HepG2 (cell line): ENCODE results near the gene ANTXR1. TPM values are rescaled to one million over a fixed set of nuclear protein-coding genes. Genes with fewer than 3 reads are reported as not detected.

Experiments used
- ASH2L ChIP-seq: fragments of 300-600, 200-600 bp; sonication (generic); IDR thresholded peaks from 2 replicates; pipeline ENCODE4 v1.7.0; 2017; ENCODE audit warnings: low read depth, mild to moderate bottlenecking, moderate library complexity, mixed read lengths, low read length; ENCODE audit not compliant: insufficient read length
- ATF7-NPFF ChIP-seq: sonication (generic); formaldehyde crosslinking; IDR thresholded peaks from 2 replicates; pipeline ENCODE4 v1.8.1; 2023; ENCODE audit warnings: mild to moderate bottlenecking, low read depth, missing genetic modification reagents, moderate library complexity
- ELF4 ChIP-seq: sonication (generic); formaldehyde crosslinking; IDR thresholded peaks from 2 replicates; pipeline ENCODE4 v1.5.0; 2020; ENCODE audit warnings: missing genetic modification reagents, mild to moderate bottlenecking, moderate library complexity, borderline replicate concordance
- HDAC1 ChIP-seq: sonication (generic); formaldehyde crosslinking; IDR thresholded peaks from 2 replicates; pipeline ENCODE4 v1.5.1; 2020; ENCODE audit warnings: mild to moderate bottlenecking, missing genetic modification reagents
- HIVEP1 ChIP-seq: sonication (generic); formaldehyde crosslinking; IDR thresholded peaks from 2 replicates; pipeline ENCODE4 v1.4.0; 2020; ENCODE audit warnings: mild to moderate bottlenecking, missing genetic modification reagents
- ISX ChIP-seq: sonication (generic); formaldehyde crosslinking; conservative IDR thresholded peaks from 2 replicates; pipeline ENCODE4 v1.5.0; 2020; ENCODE audit warnings: missing genetic modification reagents
- MED1 ChIP-seq: sonication (generic); formaldehyde crosslinking; IDR thresholded peaks from 2 replicates; pipeline ENCODE4 v1.4.0; 2020; ENCODE audit warnings: missing genetic modification reagents
- MIER3 ChIP-seq: IDR thresholded peaks from 2 replicates; pipeline ENCODE4 v1.6.1; 2016; ENCODE audit warnings: missing compliant biosample characterization, borderline replicate concordance
- NFE2L1 ChIP-seq: sonication (generic); formaldehyde crosslinking; IDR thresholded peaks from 2 replicates; pipeline ENCODE4 v1.4.0; 2020; ENCODE audit warnings: missing genetic modification reagents, mild to moderate bottlenecking, borderline replicate concordance
- PAF1 ChIP-seq: IDR thresholded peaks from 2 replicates; pipeline ENCODE4 v1.6.1; 2016; ENCODE audit warnings: missing genetic modification reagents, missing compliant biosample characterization
- PHB2 ChIP-seq: fragments of 450-650 bp; IDR thresholded peaks from 2 replicates; pipeline ENCODE4 v1.6.1; 2018; ENCODE audit not compliant: partially characterized antibody
- PITX1 ChIP-seq: sonication (generic); formaldehyde crosslinking; IDR thresholded peaks from 2 replicates; pipeline ENCODE4 v1.5.1; 2020; ENCODE audit warnings: mild to moderate bottlenecking, missing genetic modification reagents
- SYNCRIP ChIP-seq: fragments of 200-400 bp; formaldehyde crosslinking; IDR thresholded peaks from 2 replicates; pipeline ENCODE4 v1.6.1; 2018; ENCODE audit warnings: mild to moderate bottlenecking, low read depth, low read length; ENCODE audit not compliant: insufficient read depth
- U2AF2 ChIP-seq: fragments of 200-400 bp; formaldehyde crosslinking; IDR thresholded peaks from 2 replicates; pipeline ENCODE4 v1.6.1; 2017; ENCODE audit warnings: low read depth, mild to moderate bottlenecking, low read length
- ZMYM4 ChIP-seq: sonication (generic); formaldehyde crosslinking; IDR thresholded peaks from 2 replicates; pipeline ENCODE4 v1.8.1; 2023; ENCODE audit warnings: mild to moderate bottlenecking, missing genetic modification reagents
- ZNF557 ChIP-seq: sonication (generic); formaldehyde crosslinking; IDR thresholded peaks from 2 replicates; pipeline ENCODE4 v1.4.0; 2020; ENCODE audit warnings: missing genetic modification reagents
- ZNF572 ChIP-seq: sonication (generic); formaldehyde crosslinking; IDR thresholded peaks from 2 replicates; pipeline ENCODE4 v1.5.1; 2020; ENCODE audit warnings: mild to moderate bottlenecking, missing genetic modification reagents
- ZNF790 ChIP-seq: sonication (generic); formaldehyde crosslinking; IDR thresholded peaks from 2 replicates; pipeline ENCODE4 v1.8.0; 2022; ENCODE audit warnings: missing genetic modification reagents, mild to moderate bottlenecking, borderline replicate concordance
- ZSCAN29 ChIP-seq: sonication (generic); formaldehyde crosslinking; conservative IDR thresholded peaks from 2 replicates; pipeline ENCODE4 v1.4.0; 2020; ENCODE audit warnings: mild to moderate bottlenecking, missing genetic modification reagents
- polyA plus RNA-seq, 8 experiments: library from polyadenylated mRNA; depleted of rRNA in 3 of 8; stranded (reverse) in 7 of 8; unstranded in 1 of 8; fragments of >200 nt; fragmentation: Illumina TruSeq in 4 of 8; extraction: Trizol in 4 of 8; gene quantifications; 2 replicates each; pipeline versions ENCODE4 v1.2.1 to v1.2.3, GENCODE V29; 2011 to 2016; ENCODE audit warnings: low read depth in 4 of 8, missing spikeins in 1 of 8, mixed read lengths in 1 of 8; ENCODE audit not compliant: insufficient read depth in 1 of 8
- total RNA-seq, 5 experiments: library from RNA; depleted of rRNA; stranded (reverse); fragments of >200 nt; fragmentation: Illumina TruSeq; extraction: Trizol; gene quantifications; 2 replicates each; pipeline ENCODE4 v1.2.3, GENCODE V29; 2016; ENCODE audit warnings: low read depth in 1 of 5
- TF ChIP-seq, protein P1 (sequence below): sonication (generic); formaldehyde crosslinking; IDR thresholded peaks from 2 replicates; pipeline ENCODE4 v1.9.0; 2021; ENCODE audit warnings: mild to moderate bottlenecking, missing genetic modification reagents
- TF ChIP-seq, protein P2 (sequence below): sonication (generic); formaldehyde crosslinking; IDR thresholded peaks from 2 replicates; pipeline ENCODE4 v1.4.0; 2020; ENCODE audit warnings: missing genetic modification reagents; ENCODE audit errors: not compliant biosample characterization
- TF ChIP-seq, protein P3 (sequence below): sonication (generic); formaldehyde crosslinking; IDR thresholded peaks from 2 replicates; pipeline ENCODE4 v1.5.0; 2020; ENCODE audit warnings: missing genetic modification reagents, mild to moderate bottlenecking, borderline replicate concordance

Gene ANTXR1
- total and polyA plus RNA-seq, 2 of the 13 experiments (the other 11 are each of a cell fraction or from before 2014, with no cell fraction given): 4.5 to 12.7 TPM

DNA sequence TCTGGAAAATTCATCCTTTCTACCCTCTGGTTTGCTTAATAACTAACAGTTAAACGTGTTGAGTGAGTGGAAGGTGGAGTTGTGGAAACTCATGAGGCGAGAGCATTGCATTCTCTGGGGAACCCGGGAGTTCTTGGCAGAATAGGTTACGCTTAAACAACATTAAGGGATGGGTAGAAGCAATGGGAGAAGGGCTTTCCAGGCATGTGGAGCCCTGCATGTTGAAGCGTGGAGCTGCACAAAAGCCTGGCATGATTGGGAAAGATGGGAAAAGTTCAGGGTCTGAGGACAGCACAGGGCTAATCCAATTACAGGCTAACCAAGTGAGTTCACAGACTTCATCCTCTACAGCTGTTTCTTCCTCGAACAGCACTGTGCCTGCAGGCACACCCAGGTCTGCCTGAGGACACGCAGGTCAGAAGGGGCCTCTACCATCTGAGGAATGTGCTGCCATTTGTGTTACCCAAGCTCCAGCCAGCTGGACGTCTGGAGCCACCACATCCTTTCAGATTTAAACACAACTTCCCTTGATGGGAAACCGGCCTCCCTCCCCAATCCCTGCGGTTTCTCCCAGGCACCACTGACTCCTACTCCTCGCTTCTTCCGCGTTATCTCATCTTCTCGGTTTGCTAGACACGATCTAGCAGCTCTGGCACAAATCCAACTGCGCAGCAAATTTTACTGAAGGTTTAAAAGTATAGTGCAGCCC is 164.2 kb downstream of the ANTXR1 start (continued):
- 0 out of 2 replicates have a peak, but pooled peaks have one; percentile 40 for TF ChIP-seq ZMYM4
- 0 out of 2 replicates have a peak, but pooled peaks have one; percentile 13 for TF ChIP-seq HIVEP1 (CRISPR knock-in tag)
- no peak for TF ChIP-seq PAF1 (CRISPR knock-in tag)
- no peak for TF ChIP-seq U2AF2
- no peak for TF ChIP-seq ISX (CRISPR knock-in tag)
- TF ChIP-seq PITX1 (CRISPR knock-in tag): peak; percentile 68; the same call in 1 of the 2 replicates
- TF ChIP-seq, protein P1, sequence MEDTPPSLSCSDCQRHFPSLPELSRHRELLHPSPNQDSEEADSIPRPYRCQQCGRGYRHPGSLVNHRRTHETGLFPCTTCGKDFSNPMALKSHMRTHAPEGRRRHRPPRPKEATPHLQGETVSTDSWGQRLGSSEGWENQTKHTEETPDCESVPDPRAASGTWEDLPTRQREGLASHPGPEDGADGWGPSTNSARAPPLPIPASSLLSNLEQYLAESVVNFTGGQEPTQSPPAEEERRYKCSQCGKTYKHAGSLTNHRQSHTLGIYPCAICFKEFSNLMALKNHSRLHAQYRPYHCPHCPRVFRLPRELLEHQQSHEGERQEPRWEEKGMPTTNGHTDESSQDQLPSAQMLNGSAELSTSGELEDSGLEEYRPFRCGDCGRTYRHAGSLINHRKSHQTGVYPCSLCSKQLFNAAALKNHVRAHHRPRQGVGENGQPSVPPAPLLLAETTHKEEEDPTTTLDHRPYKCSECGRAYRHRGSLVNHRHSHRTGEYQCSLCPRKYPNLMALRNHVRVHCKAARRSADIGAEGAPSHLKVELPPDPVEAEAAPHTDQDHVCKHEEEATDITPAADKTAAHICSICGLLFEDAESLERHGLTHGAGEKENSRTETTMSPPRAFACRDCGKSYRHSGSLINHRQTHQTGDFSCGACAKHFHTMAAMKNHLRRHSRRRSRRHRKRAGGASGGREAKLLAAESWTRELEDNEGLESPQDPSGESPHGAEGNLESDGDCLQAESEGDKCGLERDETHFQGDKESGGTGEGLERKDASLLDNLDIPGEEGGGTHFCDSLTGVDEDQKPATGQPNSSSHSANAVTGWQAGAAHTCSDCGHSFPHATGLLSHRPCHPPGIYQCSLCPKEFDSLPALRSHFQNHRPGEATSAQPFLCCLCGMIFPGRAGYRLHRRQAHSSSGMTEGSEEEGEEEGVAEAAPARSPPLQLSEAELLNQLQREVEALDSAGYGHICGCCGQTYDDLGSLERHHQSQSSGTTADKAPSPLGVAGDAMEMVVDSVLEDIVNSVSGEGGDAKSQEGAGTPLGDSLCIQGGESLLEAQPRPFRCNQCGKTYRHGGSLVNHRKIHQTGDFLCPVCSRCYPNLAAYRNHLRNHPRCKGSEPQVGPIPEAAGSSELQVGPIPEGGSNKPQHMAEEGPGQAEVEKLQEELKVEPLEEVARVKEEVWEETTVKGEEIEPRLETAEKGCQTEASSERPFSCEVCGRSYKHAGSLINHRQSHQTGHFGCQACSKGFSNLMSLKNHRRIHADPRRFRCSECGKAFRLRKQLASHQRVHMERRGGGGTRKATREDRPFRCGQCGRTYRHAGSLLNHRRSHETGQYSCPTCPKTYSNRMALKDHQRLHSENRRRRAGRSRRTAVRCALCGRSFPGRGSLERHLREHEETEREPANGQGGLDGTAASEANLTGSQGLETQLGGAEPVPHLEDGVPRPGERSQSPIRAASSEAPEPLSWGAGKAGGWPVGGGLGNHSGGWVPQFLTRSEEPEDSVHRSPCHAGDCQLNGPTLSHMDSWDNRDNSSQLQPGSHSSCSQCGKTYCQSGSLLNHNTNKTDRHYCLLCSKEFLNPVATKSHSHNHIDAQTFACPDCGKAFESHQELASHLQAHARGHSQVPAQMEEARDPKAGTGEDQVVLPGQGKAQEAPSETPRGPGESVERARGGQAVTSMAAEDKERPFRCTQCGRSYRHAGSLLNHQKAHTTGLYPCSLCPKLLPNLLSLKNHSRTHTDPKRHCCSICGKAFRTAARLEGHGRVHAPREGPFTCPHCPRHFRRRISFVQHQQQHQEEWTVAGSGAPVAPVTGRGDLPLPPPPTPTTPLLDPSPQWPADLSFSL (CRISPR knock-in tag): no peak
- no peak for TF ChIP-seq ZNF572 (CRISPR knock-in tag)
- peak; percentile 82 for TF ChIP-seq MED1 (CRISPR knock-in tag)
- TF ChIP-seq PHB2: no peak
- TF ChIP-seq, protein P2, sequence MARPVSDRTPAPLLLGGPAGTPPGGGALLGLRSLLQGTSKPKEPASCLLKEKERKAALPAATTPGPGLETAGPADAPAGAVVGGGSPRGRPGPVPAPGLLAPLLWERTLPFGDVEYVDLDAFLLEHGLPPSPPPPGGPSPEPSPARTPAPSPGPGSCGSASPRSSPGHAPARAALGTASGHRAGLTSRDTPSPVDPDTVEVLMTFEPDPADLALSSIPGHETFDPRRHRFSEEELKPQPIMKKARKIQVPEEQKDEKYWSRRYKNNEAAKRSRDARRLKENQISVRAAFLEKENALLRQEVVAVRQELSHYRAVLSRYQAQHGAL (CRISPR knock-in tag): no peak
- TF ChIP-seq SYNCRIP: no peak
- no peak for TF ChIP-seq ATF7-NPFF (CRISPR knock-in tag)
- TF ChIP-seq ZNF557 (CRISPR knock-in tag): 0 out of 2 replicates have a peak, but pooled peaks have one; percentile 29
- TF ChIP-seq ZNF790 (CRISPR knock-in tag): no peak
- no peak for TF ChIP-seq ASH2L
- TF ChIP-seq HDAC1 (CRISPR knock-in tag): peak; percentile 55
- TF ChIP-seq, protein P3, sequence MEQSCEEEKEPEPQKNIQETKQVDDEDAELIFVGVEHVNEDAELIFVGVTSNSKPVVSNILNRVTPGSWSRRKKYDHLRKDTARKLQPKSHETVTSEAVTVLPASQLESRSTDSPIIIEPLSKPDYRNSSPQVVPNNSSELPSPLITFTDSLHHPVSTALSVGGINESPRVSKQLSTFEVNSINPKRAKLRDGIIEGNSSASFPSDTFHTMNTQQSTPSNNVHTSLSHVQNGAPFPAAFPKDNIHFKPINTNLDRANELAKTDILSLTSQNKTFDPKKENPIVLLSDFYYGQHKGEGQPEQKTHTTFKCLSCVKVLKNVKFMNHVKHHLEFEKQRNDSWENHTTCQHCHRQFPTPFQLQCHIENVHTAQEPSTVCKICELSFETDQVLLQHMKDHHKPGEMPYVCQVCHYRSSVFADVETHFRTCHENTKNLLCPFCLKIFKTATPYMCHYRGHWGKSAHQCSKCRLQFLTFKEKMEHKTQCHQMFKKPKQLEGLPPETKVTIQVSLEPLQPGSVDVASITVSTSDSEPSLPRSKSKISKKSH (CRISPR knock-in tag): peak; percentile 48; the same call in 1 of the 2 replicates
- TF ChIP-seq ZSCAN29 (CRISPR knock-in tag): no peak
- peak; percentile 48; the same call in 1 of the 2 replicates for TF ChIP-seq MIER3 (CRISPR knock-in tag)
- no peak for TF ChIP-seq NFE2L1
- 0 out of 2 replicates have a peak, but pooled peaks have one; percentile 6 for TF ChIP-seq ELF4 (CRISPR knock-in tag)
